NCI-H526 (cell line): Measurements from ENCODE around the gene TRIM46.

Experiments used
- DNase-seq, 2 experiments: peaks; one replicate each; lab custom pipeline; 2025; lab: John Stamatoyannopoulos, UW

Gene TRIM46

DNA sequence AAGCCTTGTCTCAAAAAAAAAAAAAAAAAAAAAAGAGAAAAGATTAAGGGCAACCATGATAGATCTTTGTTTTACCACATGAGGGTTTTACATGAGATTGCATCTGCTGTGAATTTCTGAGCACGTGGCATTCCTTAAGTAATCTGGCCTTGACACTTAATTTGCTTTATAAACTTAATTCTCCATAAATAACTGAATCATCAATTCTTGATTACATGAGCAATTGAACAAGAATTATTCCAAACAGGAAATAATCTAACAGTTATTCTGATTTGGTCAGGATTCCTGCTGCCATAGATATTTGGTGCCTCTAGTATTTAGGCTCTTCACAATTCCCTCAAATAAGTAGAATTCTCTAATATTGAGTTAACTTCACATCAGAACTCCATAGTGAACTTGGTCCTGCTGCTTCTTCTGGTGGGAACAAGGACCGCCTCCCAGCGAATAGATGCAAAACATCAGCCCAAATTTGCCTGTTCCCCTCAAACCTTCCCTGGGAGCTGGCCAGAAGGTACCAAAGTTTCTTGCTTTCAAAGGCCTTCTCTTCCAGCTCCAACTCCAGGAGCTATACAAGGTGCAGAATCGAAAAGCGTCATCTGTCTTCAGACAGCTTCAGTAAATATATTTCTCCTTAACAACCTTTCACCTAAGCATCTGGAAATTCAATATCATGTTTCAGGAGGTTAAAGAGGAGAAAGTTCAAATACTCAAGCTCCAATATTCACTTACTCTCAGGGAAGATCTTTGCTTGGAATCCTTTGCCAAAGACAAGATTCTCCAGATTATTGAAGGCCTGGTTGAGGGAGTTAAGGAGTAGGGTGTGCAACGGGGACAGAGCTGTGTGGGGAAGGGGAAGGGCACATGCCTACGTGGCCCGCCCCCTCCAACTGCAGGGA, 1.6 kb upstream of the TRIM46 start:
- no peak for DNase-seq

DNA sequence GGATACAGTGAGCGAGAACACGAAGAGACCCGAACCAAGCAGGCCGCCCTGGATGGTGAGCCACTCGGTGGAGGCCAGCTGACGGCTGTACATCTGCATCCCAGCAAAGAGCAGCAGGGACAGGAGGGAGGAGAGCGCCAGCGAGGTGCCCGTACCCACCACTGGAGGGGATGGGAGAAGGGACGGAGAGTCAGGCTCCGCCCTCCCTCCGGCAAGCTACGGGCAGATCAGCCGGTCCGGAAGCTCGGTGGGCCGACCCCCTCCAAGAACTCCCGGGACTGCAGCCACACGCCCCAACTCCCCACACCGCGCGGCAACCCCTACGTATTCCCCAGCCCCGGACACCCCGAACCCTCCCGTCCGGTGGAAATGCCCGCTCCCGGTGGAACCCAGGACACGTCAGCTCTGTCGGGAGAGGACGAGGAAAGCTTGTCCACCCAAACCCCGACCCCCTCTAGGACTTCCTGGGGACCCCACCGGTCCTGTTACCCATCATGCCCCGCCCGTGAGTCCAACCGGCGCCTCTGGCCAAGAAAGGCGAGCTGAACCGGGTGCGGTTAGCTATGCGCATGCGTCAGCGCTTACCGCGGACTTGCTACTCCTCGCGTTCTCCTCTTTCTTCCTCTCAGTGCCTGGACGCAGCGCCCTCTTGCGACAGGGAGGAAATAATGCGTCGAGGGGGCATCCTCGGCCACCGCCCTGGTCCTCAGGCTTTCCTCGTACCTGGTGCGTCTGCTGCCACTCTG, 744 bp upstream of the TRIM46 start, which contains the start of gene KRTCAP2:
TSS of gene KRTCAP2 (minus strand) at position 573 of the 746 bp plus-strand sequence. CDS start at position 493, 80 bp downstream.
- peak; percentile 99 to 100 for DNase-seq

DNA sequence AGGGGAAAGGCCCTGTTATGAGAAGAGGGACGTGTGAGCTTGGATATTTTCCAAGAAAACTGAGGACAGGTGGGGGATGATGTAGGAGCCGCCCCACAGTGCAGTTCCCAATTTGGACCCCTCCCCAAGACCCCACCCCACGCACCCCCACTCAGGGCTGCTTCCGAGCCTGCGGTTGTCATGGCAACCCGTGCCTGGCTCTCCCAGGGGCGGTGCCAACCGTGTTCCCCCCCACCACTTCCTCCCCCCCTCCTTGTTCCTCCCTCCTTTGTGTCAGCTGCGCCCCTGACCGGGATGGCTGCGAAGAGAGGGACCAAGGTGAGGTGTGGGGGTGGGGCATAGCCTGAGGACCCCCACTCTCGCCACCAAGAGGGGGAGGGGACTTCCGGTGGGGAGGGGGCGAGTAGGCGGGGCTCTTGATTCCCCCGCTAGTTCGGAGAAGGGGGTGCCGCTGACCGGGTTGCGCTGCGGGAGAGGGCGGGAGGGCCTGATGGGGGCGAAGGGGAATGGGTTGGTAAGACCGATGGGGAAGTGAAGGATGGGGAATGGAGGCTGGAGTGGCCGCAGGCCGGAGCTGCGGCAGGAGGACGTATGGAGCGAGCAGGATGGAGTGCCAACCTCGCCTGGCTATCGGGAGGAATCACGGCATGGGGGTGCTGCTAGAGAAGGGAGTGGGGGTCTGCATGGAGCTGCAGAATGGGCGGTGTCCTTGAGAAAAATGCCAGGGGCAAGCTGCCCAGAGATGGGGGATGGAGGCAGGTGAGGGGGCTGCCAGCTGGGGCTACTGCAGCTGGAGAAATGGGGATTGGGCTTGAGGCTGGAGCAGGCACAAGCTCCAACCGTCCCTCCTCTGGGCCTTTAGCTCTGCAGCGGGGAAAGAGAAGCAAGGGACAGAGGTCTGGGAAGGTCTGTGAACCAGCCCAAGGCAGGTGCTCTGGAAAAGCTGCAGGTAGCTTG, 953 bp downstream of the TRIM46 start:
- peak in 1 of 2 experiments; percentile 93 for DNase-seq

DNA sequence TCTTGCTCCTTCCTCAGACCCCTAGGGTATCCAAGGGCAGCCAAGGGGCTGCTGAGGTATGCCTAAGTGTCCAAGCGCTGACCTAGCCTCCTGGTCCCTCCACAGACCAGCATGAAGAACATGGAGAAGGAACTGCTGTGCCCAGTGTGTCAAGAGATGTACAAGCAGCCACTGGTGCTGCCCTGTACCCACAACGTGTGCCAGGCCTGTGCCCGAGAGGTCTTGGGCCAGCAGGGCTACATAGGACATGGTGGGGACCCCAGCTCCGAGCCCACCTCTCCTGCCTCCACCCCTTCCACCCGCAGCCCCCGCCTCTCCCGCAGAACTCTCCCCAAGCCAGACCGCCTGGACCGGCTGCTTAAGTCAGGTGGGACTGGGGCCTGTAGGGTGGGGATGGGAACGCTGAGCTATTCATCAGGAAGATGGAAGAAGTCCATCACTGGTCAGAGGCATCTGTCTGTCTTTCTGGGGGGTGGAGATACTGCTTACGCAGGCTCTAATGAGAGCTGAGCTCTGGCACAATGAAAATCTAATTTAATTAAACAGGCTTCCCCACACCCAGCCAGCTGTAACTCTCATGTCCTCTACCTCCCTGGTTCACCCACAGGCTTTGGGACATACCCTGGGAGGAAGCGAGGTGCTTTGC, 1.8 kb downstream of the TRIM46 start:
- no peak for DNase-seq

DNA sequence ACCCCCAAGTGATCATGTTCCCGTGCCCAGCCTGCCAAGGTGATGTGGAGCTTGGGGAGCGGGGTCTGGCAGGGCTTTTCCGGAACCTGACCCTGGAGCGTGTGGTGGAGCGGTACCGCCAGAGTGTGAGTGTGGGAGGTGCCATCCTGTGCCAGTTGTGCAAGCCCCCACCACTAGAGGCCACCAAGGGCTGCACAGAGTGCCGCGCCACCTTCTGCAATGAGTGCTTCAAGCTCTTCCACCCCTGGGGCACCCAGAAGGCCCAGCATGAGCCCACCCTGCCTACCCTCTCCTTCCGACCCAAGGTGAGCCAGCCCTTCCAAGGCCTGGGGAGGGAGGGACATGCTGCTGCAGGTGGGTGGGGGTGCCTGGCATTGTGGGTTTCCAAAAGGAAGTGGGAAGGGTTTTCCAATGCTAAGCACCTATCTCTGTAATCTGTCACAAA, 2.3 kb downstream of the TRIM46 start:
- DNase-seq, result peak; percentile 69 to 77

DNA sequence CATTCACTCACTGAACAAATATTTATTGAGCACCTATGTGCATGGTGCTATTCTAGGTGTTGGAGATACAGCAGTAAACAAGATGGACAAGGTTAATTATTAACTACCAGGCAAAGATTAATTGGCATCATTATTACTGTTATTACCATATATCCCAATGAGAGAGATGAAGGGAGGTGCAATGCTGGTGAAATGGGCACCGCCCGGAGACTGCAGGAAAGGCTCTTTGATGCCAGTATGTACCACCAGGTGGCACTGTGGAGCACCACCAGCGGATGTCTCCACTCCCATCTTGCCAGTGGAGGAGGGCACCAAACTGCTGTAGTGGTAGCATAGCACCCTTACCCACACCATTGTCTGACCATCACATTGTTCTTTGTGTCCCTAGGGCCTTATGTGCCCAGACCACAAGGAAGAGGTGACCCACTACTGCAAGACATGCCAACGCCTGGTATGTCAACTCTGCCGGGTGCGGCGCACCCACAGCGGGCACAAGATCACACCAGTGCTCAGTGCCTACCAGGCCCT, 3.0 kb downstream of the TRIM46 start:
- DNase-seq, result peak; percentile 88 to 95

DNA sequence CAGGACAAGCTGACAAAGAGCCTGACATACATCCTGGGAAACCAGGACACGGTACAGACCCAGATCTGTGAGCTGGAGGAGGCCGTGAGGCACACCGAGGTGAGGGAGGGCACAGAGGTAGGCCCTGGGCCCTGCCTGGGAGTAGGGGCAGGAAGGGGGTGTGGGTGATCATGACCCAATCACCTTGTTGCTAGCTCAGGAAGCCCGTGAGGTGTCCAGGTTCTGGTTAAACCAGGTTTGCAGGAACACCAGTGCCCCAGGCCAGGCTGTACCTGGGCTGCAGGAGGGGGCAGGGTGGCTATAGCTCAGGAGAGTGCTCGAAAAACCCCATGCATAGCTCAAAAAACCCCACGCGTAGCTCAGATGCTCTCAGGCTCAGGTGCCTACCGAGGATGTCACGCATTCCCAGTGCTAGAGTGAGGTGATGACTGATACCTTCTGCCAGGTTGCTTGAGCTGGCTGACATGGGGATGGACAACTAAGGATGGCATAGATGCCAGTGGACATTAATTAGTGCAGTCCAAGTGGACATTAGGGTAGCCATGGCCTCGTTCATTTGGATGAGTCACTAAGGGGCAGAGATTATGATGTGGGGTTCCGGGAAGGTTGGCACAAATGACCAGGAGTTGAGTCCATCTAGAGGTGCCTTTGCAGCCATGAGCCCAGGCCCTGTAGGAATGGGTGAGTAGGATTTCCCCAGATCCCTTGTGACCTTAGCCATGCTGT, 3.7 kb downstream of the TRIM46 start:
- DNase-seq, result no peak

DNA sequence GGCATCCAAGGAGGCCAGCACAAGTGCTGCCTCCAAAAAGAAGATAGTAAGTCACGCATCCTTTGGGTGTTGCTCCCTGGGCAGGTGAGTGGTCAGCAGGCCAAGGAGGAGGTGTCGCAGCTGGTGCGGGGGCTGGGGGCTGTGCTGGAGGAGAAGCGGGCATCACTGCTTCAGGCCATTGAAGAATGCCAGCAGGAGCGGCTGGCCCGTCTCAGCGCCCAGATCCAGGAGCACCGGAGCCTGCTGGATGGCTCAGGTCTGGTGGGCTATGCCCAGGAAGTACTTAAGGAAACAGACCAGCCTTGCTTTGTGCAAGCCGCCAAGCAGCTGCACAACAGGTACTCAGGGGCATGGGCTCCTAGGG, 4.3 kb downstream of the TRIM46 start:
- DNase-seq, result no peak

DNA sequence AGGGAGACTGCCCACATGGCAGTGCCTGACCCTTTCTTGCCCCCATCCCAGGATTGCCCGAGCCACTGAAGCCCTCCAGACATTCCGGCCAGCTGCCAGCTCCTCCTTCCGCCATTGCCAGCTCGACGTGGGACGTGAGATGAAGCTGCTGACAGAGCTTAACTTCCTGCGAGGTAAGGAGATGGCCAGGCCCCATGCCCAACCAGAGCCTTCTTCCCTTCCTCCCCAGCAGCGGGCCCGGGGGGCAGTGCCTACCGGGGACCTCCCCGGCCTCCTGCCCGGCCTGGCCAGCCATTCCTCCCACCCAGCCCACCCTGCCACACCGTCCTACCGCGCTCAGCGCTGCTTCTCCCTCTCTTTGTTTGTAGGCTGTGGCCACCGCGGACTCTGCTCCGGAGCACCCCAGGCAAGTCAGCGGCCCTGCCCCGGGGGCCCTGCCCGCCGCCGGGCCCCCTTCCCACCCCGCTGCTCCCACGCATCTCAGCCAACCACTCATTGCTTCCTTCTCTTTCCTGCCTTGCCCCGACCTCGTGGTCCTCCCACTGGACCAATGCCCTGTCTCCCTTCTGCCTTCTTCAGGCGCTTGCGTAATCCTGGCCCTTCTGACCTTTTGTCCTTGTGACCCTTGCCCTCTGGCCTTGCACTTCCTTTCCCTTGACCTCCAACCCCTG, 4.9 kb downstream of the TRIM46 start:
- no peak for DNase-seq

DNA sequence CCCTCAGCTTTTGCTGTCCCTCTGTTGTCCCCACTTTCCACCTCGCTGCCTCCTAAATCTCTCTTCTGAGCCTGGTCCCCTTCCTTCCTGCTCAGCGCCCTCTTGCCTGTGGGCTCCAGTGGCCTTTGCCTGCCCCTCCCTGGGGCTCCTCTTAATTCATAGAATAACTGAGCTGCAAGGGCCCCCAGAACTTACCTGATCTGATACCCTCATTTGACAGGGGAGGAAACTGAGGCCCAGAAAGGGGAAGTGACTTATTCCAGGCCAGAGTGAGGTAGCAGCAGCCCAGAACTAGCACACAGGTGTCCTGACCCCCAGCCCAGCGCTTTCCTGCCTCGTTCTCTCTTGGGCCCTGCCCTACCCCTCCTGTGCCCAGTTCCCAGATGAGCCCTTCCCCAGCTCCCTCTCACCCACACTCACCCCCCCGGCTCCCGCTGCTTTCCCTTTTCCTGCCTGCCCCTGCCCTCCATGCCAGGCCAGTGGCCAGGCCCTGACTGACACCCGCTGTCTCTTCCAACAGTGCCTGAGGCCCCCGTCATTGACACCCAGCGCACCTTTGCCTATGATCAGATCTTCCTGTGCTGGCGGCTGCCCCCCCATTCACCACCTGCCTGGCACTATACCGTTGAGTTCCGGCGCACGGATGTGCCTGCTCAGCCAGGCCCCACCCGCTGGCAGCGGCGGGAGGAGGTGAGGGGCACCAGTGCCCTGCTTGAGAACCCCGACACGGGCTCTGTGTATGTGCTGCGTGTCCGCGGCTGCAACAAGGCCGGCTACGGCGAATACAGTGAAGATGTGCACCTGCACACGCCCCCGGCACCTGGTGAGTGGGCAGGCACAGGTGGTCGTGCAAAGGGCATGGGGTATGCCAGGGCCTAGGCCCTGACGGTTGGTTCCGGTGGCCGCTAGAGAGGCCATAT, 5.7 kb downstream of the TRIM46 start:
- DNase-seq, result no peak

DNA sequence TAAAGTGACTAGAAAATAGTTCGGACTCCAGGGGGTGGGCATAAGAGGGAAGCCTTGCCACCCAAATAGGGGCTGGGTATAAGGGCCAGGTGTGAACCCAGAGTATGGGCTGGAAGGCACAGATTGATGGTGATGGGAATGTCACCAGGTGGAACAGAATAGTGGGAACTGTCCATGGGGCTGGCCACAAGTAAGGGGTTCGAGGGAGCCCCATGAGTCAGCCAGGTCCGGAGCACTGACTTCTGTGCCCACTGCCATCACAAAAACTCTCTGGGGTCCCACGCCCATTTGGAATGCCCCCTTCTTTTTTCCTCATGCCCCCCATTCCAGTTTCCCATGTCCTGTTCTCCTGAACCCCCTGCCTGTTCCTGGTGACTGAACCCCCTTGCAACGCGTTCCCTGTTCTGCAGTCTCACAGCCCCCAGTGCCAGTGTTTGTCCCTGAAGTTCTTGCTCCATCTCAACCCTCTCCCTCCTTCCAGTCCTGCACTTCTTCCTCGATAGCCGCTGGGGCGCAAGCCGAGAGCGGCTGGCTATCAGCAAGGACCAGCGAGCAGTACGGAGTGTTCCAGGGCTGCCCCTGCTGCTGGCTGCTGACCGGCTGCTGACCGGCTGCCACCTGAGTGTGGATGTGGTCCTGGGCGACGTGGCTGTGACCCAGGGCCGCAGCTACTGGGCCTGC, 7.9 kb downstream of the TRIM46 start:
- DNase-seq, result no peak

DNA sequence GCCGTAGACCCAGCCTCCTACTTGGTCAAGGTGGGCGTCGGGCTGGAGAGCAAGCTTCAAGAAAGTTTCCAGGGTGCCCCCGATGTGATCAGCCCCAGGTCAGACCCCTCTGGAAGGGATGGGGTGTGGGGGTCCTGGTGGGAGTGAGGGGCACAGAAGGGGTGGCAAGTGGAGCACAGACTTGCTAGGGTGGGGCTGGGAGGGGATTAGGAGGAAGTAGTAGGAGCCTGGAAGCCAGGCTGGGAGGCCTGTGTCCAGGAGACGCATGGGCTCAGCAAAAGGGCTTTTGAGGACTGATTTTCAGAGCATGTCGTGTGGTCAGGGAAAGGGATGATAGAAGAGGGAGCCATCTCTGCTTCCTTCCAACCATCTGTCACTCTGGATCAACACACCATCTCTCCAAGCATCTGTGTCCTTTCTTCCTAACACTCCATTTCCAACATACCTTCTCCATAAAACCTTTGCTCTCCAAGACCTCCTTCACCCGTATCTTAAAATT, 8.5 kb downstream of the TRIM46 start:
- DNase-seq, result no peak

DNA sequence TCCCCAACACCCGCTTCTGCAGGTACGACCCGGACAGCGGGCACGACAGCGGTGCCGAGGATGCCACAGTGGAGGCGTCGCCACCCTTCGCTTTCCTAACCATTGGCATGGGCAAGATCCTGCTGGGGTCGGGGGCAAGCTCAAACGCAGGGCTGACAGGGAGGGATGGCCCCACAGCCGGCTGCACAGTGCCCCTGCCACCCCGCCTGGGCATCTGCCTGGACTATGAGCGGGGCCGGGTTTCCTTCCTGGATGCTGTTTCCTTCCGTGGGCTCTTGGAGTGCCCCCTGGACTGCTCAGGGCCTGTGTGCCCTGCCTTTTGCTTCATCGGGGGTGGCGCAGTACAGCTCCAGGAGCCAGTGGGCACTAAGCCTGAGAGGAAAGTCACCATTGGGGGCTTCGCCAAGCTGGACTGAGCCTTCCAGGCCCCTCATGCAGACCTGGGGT, 10.1 kb downstream of the TRIM46 start:
- no peak for DNase-seq

DNA sequence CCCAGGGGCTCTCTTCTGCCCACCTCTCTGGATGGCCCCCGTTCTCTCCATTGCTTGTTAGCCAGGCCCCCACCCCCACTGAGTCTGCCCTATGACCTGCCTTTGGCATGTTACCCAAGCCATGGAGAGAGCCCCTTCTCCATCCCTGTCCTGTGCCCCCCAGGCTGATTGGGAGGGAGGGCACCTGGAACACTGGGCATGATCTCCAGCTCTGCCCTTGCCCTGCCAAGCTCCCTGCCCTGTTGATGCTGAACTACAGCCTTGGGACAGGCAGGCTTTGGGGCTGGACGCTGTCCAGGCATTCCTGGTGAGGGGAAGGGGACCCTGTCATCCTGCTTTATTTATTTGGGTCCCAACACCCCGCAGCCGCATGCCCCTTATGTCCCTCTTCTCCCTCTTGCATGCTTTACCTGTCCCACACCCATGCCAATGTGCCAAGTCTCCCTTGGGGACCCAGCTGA, 10.7 kb downstream of the TRIM46 start:
- DNase-seq, result no peak

DNA sequence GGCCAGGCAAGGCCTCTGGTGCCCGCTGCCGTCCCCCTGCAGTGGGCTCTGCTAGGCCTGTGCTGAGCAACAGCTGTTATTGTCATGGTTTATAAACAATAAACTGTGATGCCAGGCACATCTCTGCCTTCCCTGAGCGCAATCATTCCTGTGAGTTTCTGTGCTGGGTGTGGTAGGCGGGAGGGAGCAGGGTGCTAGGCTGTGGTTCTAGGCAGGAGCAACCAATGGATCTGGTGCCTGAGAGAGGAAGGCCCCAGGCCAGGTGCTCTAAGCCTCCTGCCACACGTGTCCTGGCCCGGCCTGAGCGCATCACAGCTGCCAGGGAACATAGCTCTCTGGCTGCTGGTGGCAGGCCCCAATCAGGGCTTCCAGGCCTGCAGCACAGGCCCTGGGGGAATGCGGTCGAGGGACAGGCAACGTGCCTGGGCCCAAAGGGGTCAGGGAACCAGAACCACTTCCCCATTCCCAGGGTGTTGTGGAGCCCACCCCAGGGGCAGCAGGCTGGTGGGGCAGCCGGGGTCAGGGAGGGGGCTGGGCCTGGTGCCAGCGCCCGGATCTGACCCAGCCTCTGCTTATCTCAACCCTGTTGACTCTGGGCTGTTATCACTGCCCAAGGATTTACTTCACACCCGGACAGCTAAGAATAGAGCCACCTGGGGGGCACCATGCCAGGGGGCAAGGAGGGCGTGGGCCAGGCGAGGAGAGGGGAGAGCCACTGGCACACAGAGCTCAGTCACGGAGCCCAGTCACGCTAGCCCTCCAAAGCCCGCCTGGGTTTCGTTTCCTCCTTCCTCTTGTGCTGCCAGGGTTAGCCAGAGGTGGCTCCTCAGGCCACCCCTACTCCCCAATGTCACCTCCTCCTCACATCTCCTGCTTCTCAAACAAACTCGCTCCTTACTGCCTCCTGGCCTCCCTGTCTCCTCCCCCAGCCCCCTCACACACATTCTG, 11.5 kb downstream of the TRIM46 start:
- DNase-seq, result peak in 1 of 2 experiments; percentile 50

DNA sequence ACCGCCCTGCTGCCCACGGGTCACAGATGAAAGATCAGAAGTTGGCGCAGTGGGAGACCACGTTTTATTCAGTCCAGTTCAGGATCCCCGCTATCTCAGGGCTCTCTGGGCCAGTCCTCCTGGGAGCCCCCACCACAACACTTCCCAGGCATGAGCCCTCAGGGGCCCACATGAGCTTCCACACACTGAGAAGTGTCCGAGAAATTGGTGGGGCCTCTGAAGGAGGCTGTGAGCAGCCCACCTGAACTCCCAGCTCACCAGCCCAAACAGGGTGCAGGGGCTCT, 12.1 kb downstream of the TRIM46 start:
- DNase-seq, result no peak
